ENCODE data around the gene RALGPS2.

Gene RALGPS2

DNA sequence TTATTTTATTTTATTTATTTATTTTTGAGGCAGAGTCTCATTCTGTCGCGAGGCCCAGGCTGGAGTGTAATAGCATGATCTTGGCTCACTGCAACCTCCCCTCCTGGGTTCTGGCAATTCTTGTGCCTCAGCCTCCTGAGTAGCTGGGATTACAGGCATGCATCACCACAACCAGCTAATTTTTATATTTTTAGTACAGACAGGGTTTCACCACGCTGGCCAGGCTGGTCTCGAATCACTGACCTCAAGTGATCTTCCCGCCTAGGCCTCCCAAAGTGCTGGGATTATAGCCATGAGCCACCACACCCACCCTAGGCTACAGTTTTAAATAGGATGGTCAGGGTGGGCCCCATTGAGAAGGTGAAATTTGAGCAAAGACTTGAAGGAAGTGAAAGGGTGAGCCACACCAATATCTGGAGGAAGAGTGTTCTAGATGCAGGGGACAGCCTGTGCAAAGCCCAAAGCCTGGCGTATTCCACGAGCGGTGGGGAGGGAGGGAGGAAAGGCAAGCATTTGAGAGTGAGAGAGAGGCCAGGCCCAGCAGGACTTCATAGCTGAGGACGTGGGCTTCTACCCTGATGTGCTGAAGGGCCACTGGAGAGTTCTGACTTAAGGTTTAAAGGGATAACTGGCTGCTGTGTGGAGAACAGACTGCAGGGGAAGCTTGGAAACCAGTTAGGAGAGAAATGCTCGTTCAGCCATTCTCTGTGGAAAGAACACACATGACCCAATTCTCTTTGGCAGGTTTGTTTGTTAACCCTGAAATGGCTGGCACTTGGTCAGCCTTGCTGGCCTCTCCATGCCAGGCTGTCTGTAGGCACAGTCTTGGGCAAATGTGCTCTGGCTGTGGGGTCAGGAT, 238.0 kb downstream of the RALGPS2 start:
- no peak for DNase-seq (ENCODE audit: low read depth)

DNA sequence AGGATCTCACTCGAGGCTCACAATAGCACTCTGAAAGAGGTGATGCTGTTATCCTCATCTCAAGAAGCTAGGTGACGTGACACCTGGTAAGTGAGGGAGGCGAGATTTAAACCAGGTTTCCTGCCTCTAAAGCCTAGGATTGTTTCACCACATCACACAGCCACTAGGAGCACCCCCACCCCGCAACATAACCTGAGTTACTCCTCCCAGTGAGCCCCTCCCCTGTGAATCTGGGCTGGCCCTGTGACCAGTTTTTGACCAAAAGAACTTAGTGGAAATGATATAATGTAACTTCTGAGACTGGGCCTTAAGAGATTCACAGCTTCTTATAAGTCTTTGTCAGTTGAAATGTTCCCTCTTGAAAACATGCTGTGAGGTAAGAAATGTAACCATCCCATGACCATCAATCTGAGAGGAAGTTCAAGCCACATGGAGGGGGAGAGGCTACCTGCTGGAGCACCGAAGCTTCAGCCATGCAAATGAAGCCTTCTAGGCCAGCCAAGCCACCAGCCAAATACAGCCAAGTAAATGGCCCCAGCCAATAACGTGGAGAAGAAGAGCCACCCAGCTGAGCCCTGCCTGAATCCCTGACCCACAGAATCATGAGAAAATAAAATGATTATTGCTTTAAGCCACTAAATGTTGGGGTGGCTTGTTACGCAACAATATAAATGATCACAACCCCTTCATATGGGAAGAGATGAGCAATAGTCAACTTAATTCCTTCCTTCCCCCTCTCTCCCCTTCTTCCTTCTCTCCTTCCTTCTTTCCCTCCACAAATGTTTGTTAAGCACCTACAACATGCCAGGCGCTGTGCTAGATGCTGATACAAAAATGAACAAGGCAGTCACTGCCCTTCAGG, 239.7 kb downstream of the RALGPS2 start:
- no peak for DNase-seq (ENCODE audit: low read depth)

DNA sequence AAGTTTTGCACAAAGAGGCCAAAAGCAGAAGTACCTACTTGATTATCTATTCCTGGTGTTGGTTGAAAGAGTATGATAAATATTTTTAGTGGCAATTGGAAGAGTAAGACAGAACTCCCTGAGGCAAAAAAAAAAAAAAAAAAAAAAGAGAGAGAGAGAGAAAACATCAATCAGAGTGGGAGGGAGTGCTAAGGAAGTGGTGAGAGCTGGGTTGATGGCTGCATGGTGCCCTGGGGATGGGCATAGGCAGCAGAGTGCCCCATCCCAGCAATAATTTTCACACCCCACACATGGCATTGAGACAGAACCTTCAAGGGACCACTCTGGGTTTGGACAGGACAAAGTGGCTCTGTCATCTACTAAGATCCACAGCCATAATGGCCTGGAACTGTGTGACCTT, 241.3 kb downstream of the RALGPS2 start:
- no peak for DNase-seq (ENCODE audit: low read depth)

GRCh38 chr1:178969226-178969987, 244.4 kb downstream of the RALGPS2 start:
- DNase-seq (ENCODE audit: low read depth), result no peak

GRCh38 chr1:178970184-178970583, 245.1 kb downstream of the RALGPS2 start:
- no peak for DNase-seq (ENCODE audit: low read depth)

Data from stimulated activated CD8-positive, alpha-beta memory T cell treated with anti-CD3 and anti-CD28 coated beads, Interleukin-15, amount 100 ng/mL, for 1 hour (primary cell).